ACC112 (cell line): ENCODE results near the gene RABGAP1L.
"Not testable (repeated sequence)": the region's sequence is repeated elsewhere in the genome, so short reads cannot be mapped to it uniquely, and the experiment has no call there.

ENCODE experiments used
- H2AFZ ChIP-seq: fragments of 200-600 bp; sonication (generic); one replicate; pipeline ENCODE4 v1.6.0; 2017; ENCODE audit warnings: antibody characterized with exemption, low read length; ENCODE audit not compliant: unreplicated experiment
- H3K27ac ChIP-seq: fragments of 200-600 bp; sonication (generic); 2 replicates; pipeline ENCODE4 v1.5.1; 2014; ENCODE audit warnings: low read depth, mild to moderate bottlenecking, antibody characterized with exemption, low read length, moderate library complexity
- H3K27me3 ChIP-seq: fragments of 200-600 bp; sonication (generic); 2 replicates; pipeline ENCODE4 v1.6.1; 2014; ENCODE audit warnings: mild to moderate bottlenecking, antibody characterized with exemption, low read length, moderate library complexity, mixed read lengths; ENCODE audit not compliant: insufficient read depth
- H3K36me3 ChIP-seq: fragments of 200-600 bp; sonication (generic); 2 replicates; pipeline ENCODE4 v1.6.1; 2016; ENCODE audit warnings: mild to moderate bottlenecking, antibody characterized with exemption, low read length, moderate library complexity, mixed read lengths; ENCODE audit not compliant: insufficient read depth
- H3K4me1 ChIP-seq: fragments of 200-600 bp; sonication (generic); one replicate; pipeline ENCODE4 v1.6.1; 2016; ENCODE audit warnings: low read length, mixed read lengths; ENCODE audit not compliant: insufficient read depth, unreplicated experiment, control insufficient read depth
- H3K4me3 ChIP-seq: fragments of 200-600 bp; sonication (generic); 2 replicates; pipeline ENCODE4 v1.5.1; 2014; ENCODE audit warnings: mild to moderate bottlenecking, low read depth, low read length
- H3K79me2 ChIP-seq: fragments of 200-600 bp; sonication (generic); one replicate; pipeline ENCODE4 v1.6.0; 2016; ENCODE audit warnings: low read length; ENCODE audit not compliant: control insufficient read depth, unreplicated experiment, insufficient read depth

Gene RABGAP1L

DNA sequence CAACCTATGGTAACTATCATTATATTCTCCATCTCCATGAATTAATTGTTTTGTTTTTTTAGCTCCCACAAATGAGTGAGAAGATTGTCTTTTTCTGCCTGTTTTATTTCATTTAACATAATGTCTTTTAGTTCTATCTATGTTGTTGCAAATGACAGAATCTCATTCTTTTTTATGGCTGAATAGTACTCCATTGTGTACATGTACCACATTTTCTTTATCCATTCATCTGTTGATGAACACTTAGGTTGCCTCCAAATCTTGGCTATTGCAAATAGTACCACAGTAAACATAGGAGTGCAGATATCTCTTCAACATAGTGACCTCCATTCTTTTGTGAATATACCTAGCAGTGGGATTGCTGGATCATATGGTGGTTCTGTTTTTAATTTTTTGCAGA is 429.3 kb downstream of the RABGAP1L start:
- not testable (repeated sequence) for H3K4me3 ChIP-seq, H3K27ac ChIP-seq, H3K79me2 ChIP-seq, H3K4me1 ChIP-seq, H3K27me3 ChIP-seq, H3K36me3 ChIP-seq, H2AFZ ChIP-seq

DNA sequence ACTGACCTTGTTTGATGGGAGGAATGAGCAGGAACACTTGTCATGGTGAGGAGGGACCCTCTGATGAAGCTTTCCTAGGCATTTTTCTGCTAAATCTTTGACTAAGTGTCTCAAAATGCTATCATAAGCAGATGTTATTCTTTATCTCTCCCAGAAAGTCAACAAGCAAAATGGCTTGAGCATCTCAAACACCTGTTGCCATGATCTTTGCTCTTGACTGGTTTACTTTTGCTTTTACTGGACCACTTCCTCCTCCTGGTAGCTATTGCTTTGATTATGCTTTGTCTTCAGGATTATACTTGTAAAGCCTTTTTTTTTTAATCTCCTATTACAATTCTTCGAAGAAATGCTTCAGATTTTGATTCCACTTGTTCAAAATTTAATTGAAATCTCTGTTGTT is 445.9 kb downstream of the RABGAP1L start:
- no peak overlapping the region for H3K4me3 ChIP-seq
- H3K36me3 ChIP-seq = no peaks in the 10 kb centered on the region
- no peaks in the 10 kb centered on the region for H3K79me2 ChIP-seq
- no peaks in the 10 kb centered on the region for H3K27me3 ChIP-seq
- no peak overlapping the region for H3K27ac ChIP-seq
- H3K4me1 ChIP-seq = no peaks in the 10 kb centered on the region
- H2AFZ ChIP-seq = no peak overlapping the region

DNA sequence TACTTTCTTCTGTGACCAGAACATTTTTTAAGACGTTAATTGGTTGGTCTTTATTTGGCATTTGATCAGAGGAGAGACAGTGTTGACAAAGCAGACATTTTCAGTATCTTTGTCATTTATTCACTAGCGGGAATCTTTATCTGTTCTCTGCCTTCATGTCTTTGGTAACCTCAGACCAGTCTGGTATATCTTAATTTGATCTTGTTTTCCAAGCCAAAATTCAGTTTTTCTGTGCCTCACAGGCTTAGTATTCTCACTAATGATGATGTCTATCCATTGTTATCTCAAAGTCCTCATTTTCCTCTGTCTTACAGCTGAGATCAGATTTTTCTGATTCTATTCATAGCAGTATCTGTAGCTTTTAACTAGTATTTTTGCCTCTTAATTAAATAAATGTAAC is 447.2 kb downstream of the RABGAP1L start:
- Histone ChIP-seq H3K4me3 (no peak overlapping the region), H3K27ac (no peak overlapping the region), H2AFZ (no peak overlapping the region), H3K4me1 (no peaks in the 10 kb centered on the region), H3K36me3 (no peaks in the 10 kb centered on the region), H3K79me2 (no peaks in the 10 kb centered on the region), H3K27me3 (no peaks in the 10 kb centered on the region)

DNA sequence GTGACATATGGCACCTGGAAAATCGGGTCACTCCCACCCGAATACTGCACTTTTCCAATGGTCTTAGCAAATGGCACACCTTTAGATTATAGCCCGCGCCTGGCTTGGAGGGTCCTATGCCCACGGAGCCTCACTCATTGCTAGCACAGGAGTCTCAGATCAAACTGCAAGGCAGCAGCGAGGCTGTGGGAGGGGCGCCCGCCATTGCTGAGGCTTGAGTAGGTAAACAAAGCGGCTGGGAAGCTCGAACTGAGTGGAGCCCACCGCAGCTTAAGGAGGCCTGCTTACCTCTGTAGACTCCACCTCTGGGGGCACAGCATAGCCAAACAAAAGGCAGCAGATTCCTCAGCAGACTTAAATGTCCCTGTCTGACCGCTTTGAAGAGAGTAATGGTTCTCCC is 458.6 kb downstream of the RABGAP1L start:
- not testable (repeated sequence) for H3K27ac ChIP-seq, H3K27me3 ChIP-seq, H3K79me2 ChIP-seq, H2AFZ ChIP-seq, H3K4me3 ChIP-seq, H3K4me1 ChIP-seq, H3K36me3 ChIP-seq

DNA sequence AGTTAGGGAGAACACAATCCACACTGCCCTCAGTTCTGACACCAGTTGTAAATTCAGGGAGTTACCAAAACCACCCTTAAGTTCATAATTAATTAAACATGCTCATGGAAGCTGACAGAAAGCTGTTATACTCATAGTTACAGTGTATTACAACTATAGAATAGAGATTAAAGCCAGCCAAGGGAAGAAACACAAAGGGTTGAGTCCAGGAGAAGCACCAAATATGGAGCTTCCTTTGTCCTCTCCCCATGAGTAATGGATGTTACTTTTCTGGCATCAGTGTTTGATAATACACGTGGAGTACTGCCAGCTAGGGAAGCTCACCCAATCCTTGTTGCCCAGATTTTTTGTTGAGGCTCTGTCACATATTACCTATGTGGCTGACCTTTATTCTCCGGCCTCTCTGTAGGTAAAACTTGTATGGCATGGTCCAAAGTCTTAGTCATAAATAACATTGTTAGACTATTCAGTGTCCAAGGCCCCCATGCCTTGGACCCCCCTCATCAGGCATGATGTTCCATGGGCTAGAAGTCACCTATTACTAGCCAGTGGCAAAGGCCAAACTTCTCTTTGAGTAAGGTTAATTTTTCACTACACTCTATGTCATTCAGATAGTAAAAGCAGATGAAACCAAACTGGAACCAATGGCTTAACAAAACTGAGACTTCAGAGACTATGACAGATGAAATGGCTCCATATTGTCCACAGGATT is 464.2 kb downstream of the RABGAP1L start:
- H3K4me1 ChIP-seq = no peaks in the 10 kb centered on the region
- H3K36me3 ChIP-seq = no peaks in the 10 kb centered on the region
- no peaks in the 10 kb centered on the region for H3K27me3 ChIP-seq
- H3K4me3 ChIP-seq = no peak overlapping the region
- H3K79me2 ChIP-seq = no peaks in the 10 kb centered on the region
- no peak overlapping the region for H2AFZ ChIP-seq
- H3K27ac ChIP-seq = no peak overlapping the region

DNA sequence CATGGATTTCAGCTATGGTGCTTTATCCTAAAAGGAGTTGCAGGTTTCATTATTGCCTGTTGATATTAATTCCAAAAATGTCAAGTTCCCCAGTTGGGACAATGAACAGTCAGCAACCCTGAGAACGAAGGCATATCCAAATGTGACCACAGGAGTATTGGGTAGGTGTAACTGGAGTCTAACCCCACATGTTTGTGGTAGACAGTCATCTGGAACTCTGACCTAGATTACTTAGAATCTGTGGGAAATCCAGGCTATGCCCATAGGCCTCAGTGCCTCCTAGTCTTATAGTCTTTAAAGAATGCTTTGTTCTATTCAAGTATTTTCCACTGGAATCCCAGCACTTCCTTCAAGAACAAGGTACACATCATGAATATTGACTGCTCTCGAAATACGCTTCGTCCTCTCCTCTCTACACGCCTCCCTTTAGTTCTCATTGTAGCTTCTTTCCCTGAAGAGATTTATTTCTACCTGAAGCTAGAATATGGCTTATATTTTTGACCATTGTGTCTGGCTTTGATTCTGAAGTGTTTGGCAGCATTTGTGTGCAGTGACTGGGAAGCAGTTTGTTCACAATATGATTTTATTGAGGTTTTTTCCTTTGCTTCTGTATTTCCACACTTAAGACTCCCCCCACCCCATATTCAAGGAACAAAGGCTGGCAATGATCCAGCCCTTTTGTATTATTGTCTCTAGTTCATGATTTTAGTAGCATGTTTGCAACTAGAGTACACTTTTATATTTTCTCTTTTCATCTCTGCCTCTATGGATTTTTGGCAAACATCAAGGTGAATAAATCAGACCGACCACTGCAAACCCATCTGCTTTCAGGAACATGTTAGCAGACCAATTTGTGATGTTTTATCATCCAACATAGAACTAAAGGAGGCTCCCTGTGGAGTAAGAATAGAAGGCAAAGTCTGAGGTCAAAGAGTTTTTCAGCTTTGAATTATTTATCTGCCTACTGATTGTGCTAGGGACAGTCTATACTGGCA is 467.0 kb downstream of the RABGAP1L start:
- no peak overlapping the region for H3K4me3 ChIP-seq
- H2AFZ ChIP-seq = no peak overlapping the region
- H3K27me3 ChIP-seq = no peaks in the 10 kb centered on the region
- no peaks in the 10 kb centered on the region for H3K36me3 ChIP-seq
- H3K4me1 ChIP-seq = no peaks in the 10 kb centered on the region
- H3K27ac ChIP-seq = no peak overlapping the region
- H3K79me2 ChIP-seq = no peaks in the 10 kb centered on the region

DNA sequence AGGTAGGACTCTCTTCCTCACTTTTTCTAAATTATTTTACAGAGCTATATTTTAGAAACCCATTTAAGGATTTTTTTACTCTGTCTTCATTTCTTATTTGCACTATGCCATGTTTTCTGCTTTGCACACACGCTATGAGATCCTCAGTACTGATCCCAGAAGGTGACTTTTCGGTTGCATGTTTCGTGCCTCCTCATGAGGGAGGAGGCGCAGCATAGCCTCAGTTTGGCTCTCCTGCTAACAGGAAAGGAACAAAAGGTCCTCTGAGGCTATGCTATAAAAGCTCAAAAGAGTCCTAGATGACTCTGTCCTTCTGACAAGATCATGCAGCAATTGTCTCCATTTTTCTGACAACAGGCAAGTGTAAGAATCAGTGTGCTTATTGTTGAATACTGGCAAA is 478.2 kb downstream of the RABGAP1L start:
- H3K4me1 ChIP-seq = no peaks in the 10 kb centered on the region
- H2AFZ ChIP-seq = no peak overlapping the region
- no peaks in the 10 kb centered on the region; the same call in 1 of the 2 replicates for H3K36me3 ChIP-seq
- H3K79me2 ChIP-seq = no peaks in the 10 kb centered on the region
- H3K4me3 ChIP-seq = no peak overlapping the region
- no peak overlapping the region for H3K27ac ChIP-seq
- H3K27me3 ChIP-seq = no peaks in the 10 kb centered on the region

DNA sequence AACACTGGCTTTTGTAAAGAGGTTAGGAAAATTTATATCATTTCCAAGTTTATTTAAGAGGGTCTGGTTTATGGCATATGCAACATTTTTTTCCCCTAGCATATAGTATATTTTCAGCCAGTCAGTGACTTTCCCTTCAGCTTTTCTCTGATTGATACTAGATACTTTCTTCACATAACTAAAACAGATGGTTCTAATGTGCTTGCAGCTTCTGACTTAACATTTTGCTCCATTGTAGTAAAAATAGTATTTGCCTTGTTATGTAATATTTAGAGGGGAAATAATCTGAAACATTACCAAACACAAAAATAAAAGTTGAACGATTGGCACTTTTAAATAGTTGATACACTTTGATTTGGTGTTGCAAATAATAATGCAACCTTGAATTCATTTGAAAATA is 480.1 kb downstream of the RABGAP1L start:
- no peak overlapping the region for H2AFZ ChIP-seq
- H3K36me3 ChIP-seq = no peaks in the 10 kb centered on the region; the same call in 1 of the 2 replicates
- no peaks in the 10 kb centered on the region for H3K79me2 ChIP-seq
- H3K27ac ChIP-seq = no peak overlapping the region
- no peaks in the 10 kb centered on the region for H3K4me1 ChIP-seq
- H3K4me3 ChIP-seq = no peak overlapping the region
- H3K27me3 ChIP-seq = no peaks in the 10 kb centered on the region

DNA sequence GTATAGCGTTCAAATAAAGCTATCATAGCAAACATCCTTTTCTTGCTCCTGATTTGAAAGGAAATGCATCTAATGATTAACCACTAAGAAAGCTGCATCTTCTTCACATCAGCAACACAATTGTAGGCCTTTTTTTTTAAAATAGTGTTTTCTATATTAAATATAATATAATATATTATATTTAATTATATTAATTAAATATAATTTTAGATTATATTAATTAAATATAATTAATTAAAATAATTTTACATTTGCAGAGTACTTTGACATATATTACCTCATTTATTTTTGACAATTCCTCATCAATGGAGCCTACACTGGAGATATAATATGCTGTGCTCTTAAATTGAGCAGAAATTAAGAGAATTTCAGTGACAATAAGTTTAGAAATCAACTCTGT is 481.5 kb downstream of the RABGAP1L start:
- Histone ChIP-seq H3K4me1 (no peaks in the 10 kb centered on the region), H3K27me3 (no peaks in the 10 kb centered on the region), H2AFZ (no peak overlapping the region), H3K27ac (no peak overlapping the region), H3K79me2 (no peaks in the 10 kb centered on the region), H3K4me3 (no peak overlapping the region), H3K36me3 (no peaks in the 10 kb centered on the region; the same call in 1 of the 2 replicates)

DNA sequence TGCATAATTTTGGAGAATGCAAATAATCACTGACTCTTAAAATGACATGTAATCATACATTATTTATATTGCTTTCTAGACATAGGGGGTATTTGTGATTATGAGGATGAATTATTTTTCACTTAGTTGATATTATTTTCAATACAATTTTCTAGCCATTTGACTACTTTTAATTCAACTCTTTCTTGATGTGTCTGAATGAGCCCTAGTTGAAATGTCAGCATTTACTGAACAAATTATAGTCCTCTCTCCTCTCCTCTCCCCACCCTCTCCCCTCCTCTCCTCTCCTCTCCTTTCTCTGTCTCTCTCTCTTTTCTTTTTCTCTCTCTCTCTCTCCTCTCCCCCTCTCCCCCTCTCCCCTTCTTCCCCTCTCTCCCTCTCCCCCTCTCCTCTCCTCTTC is 483.1 kb downstream of the RABGAP1L start:
- H2AFZ ChIP-seq = no peak overlapping the region
- no peaks in the 10 kb centered on the region for H3K79me2 ChIP-seq
- H3K27ac ChIP-seq = no peak overlapping the region
- H3K4me3 ChIP-seq = no peak overlapping the region
- no peaks in the 10 kb centered on the region; the same call in 1 of the 2 replicates for H3K36me3 ChIP-seq
- no peaks in the 10 kb centered on the region for H3K27me3 ChIP-seq
- H3K4me1 ChIP-seq = no peaks in the 10 kb centered on the region

DNA sequence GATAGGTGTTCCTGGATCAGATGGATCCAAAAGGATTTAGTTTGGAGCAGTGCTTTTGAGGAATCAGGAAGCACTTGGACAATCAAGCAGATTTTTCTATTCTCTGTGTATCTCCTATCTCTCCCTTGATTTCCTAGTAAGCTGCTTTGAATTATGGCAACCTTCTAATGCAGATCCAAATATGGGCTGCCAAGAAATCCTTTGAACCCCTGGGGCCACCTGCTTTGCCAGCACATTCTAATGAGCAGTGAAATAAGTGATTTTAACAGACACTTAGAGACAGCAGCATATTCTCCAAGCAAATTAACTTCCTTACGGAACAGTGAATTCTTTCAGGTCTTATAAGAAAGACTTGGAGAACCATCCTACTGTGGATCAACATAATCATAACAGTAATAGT is 483.9 kb downstream of the RABGAP1L start:
- Histone ChIP-seq H3K27ac (no peak overlapping the region), H3K79me2 (no peaks in the 10 kb centered on the region), H3K27me3 (no peaks in the 10 kb centered on the region), H3K4me1 (no peaks in the 10 kb centered on the region), H2AFZ (no peak overlapping the region), H3K36me3 (no peaks in the 10 kb centered on the region), H3K4me3 (no peak overlapping the region)
